HepG2 (cell line): ENCODE measurements around the gene NIPSNAP3A. TPM values are rescaled to one million over a fixed set of nuclear protein-coding genes. Genes with fewer than 3 reads are reported as not detected.

Experiments
- ASH2L ChIP-seq: fragments of 300-600, 200-600 bp; sonication (generic); IDR thresholded peaks from 2 replicates; pipeline ENCODE4 v1.7.0; 2017; ENCODE audit warnings: low read depth, mild to moderate bottlenecking, moderate library complexity, mixed read lengths, low read length; ENCODE audit not compliant: insufficient read length
- CHD4 ChIP-seq: fragments of 200-600 bp; sonication (generic); IDR thresholded peaks from 2 replicates; pipeline ENCODE4 v1.7.0; 2017; ENCODE audit warnings: mild to moderate bottlenecking, low read length, borderline replicate concordance
- ETS1 ChIP-seq: sonication (generic); formaldehyde crosslinking; IDR thresholded peaks from 2 replicates; pipeline ENCODE4 v1.4.0; 2020; ENCODE audit warnings: missing genetic modification reagents
- EZH2 ChIP-seq: conservative IDR thresholded peaks from 2 replicates; pipeline ENCODE4 v1.6.1; 2012; ENCODE audit warnings: mild to moderate bottlenecking, low read depth, low read length, moderate library complexity
- GRHL1 ChIP-seq: sonication (generic); formaldehyde crosslinking; conservative IDR thresholded peaks from 2 replicates; pipeline ENCODE4 v1.8.0; 2022; ENCODE audit warnings: missing genetic modification reagents
- HMG20B ChIP-seq: conservative IDR thresholded peaks from 2 replicates; pipeline ENCODE4 v1.6.1; 2016; ENCODE audit warnings: missing genetic modification reagents, missing compliant biosample characterization
- KLF13 ChIP-seq: sonication (generic); formaldehyde crosslinking; IDR thresholded peaks from 2 replicates; pipeline ENCODE4 v1.4.0; 2020; ENCODE audit warnings: mild to moderate bottlenecking, missing genetic modification reagents
- KLF6 ChIP-seq: IDR thresholded peaks from 2 replicates; pipeline ENCODE4 v1.8.0; 2016; ENCODE audit warnings: missing biosample characterization, missing genetic modification reagents
- SNAPC2 ChIP-seq: sonication (generic); formaldehyde crosslinking; IDR thresholded peaks from 2 replicates; pipeline ENCODE4 v1.8.1; 2022; ENCODE audit warnings: mild to moderate bottlenecking, missing genetic modification reagents
- TARDBP ChIP-seq: sonication (generic); formaldehyde crosslinking; IDR thresholded peaks from 2 replicates; pipeline ENCODE4 v1.8.0; 2022; ENCODE audit warnings: mild to moderate bottlenecking, missing genetic modification reagents
- ZNF124 ChIP-seq: sonication (generic); formaldehyde crosslinking; IDR thresholded peaks from 2 replicates; pipeline ENCODE4 v1.4.0; 2020; ENCODE audit warnings: missing genetic modification reagents
- ZNF3 ChIP-seq: IDR thresholded peaks from 2 replicates; pipeline ENCODE4 v1.7.0; 2017; ENCODE audit warnings: inconsistent platforms
- ZNF335 ChIP-seq: sonication (generic); formaldehyde crosslinking; IDR thresholded peaks from 2 replicates; pipeline ENCODE4 v1.4.0; 2020; ENCODE audit warnings: missing genetic modification reagents
- ZNF496 ChIP-seq: sonication (generic); formaldehyde crosslinking; IDR thresholded peaks from 2 replicates; pipeline ENCODE4 v1.8.1; 2023; ENCODE audit warnings: mild to moderate bottlenecking, moderate library complexity, missing genetic modification reagents; ENCODE audit not compliant: insufficient replicate concordance
- ZNF543 ChIP-seq: sonication (generic); formaldehyde crosslinking; IDR thresholded peaks from 2 replicates; pipeline ENCODE4 v1.4.0; 2020; ENCODE audit warnings: mild to moderate bottlenecking, missing genetic modification reagents
- ZNF577 ChIP-seq: sonication (generic); formaldehyde crosslinking; IDR thresholded peaks from 2 replicates; pipeline ENCODE4 v1.4.0; 2020; ENCODE audit warnings: mild to moderate bottlenecking, low read depth, missing genetic modification reagents, borderline replicate concordance
- ZNF616 ChIP-seq: sonication (generic); formaldehyde crosslinking; IDR thresholded peaks from 2 replicates; pipeline ENCODE4 v1.5.0; 2020; ENCODE audit warnings: low read depth, mild to moderate bottlenecking, missing genetic modification reagents
- ZNF709 ChIP-seq: sonication (generic); formaldehyde crosslinking; IDR thresholded peaks from 2 replicates; pipeline ENCODE4 v1.5.0; 2020; ENCODE audit warnings: mild to moderate bottlenecking, missing genetic modification reagents
- polyA plus RNA-seq, 8 experiments: library from polyadenylated mRNA; depleted of rRNA in 3 of 8; stranded (reverse) in 7 of 8; unstranded in 1 of 8; fragments of >200 nt; fragmentation: Illumina TruSeq in 4 of 8; extraction: Trizol in 4 of 8; gene quantifications; 2 replicates each; pipeline versions ENCODE4 v1.2.1 to v1.2.3, GENCODE V29; 2011 to 2016; ENCODE audit warnings: low read depth in 4 of 8, missing spikeins in 1 of 8, mixed read lengths in 1 of 8; ENCODE audit not compliant: insufficient read depth in 1 of 8
- total RNA-seq, 5 experiments: library from RNA; depleted of rRNA; stranded (reverse); fragments of >200 nt; fragmentation: Illumina TruSeq; extraction: Trizol; gene quantifications; 2 replicates each; pipeline ENCODE4 v1.2.3, GENCODE V29; 2016; ENCODE audit warnings: low read depth in 1 of 5
- TF ChIP-seq, protein P1 (sequence below): sonication (generic); formaldehyde crosslinking; IDR thresholded peaks from 2 replicates; pipeline ENCODE4 v1.9.0; 2021; ENCODE audit warnings: missing genetic modification reagents, borderline replicate concordance
- TF ChIP-seq, protein P2 (sequence below): sonication (generic); formaldehyde crosslinking; IDR thresholded peaks from 2 replicates; pipeline ENCODE4 v1.4.0; 2020; ENCODE audit warnings: missing genetic modification reagents, low read depth, mild to moderate bottlenecking, borderline replicate concordance
- TF ChIP-seq, protein P3 (sequence below): sonication (generic); formaldehyde crosslinking; IDR thresholded peaks from 2 replicates; pipeline ENCODE4 v1.4.0; 2020; ENCODE audit warnings: mild to moderate bottlenecking, missing genetic modification reagents, borderline replicate concordance

Gene NIPSNAP3A
- total and polyA plus RNA-seq, 2 of the 13 experiments (the other 11 are each of a cell fraction or from before 2014, with no cell fraction given): 13.7 to 14.6 TPM

- TF ChIP-seq, protein P1, sequence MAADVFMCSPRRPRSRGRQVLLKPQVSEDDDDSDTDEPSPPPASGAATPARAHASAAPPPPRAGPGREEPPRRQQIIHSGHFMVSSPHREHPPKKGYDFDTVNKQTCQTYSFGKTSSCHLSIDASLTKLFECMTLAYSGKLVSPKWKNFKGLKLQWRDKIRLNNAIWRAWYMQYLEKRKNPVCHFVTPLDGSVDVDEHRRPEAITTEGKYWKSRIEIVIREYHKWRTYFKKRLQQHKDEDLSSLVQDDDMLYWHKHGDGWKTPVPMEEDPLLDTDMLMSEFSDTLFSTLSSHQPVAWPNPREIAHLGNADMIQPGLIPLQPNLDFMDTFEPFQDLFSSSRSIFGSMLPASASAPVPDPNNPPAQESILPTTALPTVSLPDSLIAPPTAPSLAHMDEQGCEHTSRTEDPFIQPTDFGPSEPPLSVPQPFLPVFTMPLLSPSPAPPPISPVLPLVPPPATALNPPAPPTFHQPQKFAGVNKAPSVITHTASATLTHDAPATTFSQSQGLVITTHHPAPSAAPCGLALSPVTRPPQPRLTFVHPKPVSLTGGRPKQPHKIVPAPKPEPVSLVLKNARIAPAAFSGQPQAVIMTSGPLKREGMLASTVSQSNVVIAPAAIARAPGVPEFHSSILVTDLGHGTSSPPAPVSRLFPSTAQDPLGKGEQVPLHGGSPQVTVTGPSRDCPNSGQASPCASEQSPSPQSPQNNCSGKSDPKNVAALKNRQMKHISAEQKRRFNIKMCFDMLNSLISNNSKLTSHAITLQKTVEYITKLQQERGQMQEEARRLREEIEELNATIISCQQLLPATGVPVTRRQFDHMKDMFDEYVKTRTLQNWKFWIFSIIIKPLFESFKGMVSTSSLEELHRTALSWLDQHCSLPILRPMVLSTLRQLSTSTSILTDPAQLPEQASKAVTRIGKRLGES (CRISPR knock-in tag): no peak
- TF ChIP-seq KLF6 (CRISPR knock-in tag) (peak; percentile 33; the same call in 1 of the 2 replicates), HMG20B (no peak), TARDBP (CRISPR knock-in tag) (0 out of 2 replicates have a peak, but pooled peaks have one; percentile 3), ZNF616 (0 out of 2 replicates have a peak, but pooled peaks have one; percentile 40), ZNF709 (peak; percentile 77), CHD4 (no peak), KLF13 (CRISPR knock-in tag) (0 out of 2 replicates have a peak, but pooled peaks have one; percentile 43), ZNF3 (no peak), ASH2L (peak; percentile 81), ZNF577 (CRISPR knock-in tag) (no peak), ZNF124 (CRISPR knock-in tag) (no peak), EZH2 (no peak), ZNF335 (CRISPR knock-in tag) (peak; percentile 23; the same call in 1 of the 2 replicates), ZNF496 (CRISPR knock-in tag) (no peak), ZNF543 (CRISPR knock-in tag) (peak; percentile 93), GRHL1 (CRISPR knock-in tag) (no peak), SNAPC2 (CRISPR knock-in tag) (0 out of 2 replicates have a peak, but pooled peaks have one; percentile 21), ETS1 (CRISPR knock-in tag) (no peak)
- TF ChIP-seq, protein P2, sequence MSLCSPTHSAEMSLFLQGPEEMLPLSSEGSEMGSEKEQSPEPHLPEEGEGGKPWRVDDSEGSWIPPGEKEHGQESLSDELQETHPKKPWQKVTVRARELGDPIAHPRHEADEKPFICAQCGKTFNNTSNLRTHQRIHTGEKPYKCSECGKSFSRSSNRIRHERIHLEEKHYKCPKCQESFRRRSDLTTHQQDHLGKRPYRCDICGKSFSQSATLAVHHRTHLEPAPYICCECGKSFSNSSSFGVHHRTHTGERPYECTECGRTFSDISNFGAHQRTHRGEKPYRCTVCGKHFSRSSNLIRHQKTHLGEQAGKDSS (CRISPR knock-in tag): no peak
- TF ChIP-seq, protein P3, sequence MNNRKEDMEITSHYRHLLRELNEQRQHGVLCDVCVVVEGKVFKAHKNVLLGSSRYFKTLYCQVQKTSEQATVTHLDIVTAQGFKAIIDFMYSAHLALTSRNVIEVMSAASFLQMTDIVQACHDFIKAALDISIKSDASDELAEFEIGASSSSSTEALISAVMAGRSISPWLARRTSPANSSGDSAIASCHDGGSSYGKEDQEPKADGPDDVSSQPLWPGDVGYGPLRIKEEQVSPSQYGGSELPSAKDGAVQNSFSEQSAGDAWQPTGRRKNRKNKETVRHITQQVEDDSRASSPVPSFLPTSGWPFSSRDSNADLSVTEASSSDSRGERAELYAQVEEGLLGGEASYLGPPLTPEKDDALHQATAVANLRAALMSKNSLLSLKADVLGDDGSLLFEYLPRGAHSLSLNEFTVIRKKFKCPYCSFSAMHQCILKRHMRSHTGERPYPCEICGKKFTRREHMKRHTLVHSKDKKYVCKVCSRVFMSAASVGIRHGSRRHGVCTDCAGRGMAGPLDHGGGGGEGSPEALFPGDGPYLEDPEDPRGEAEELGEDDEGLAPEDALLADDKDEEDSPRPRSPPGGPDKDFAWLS (CRISPR knock-in tag): peak; percentile 98
Measured at GRCh38 chr9:104747565-104748358, at the start of gene NIPSNAP3A (continued).
